MM.1S (cell line): Measurements from ENCODE around the gene PSMD6.

Experiments used
- DNase-seq: peaks from one replicate; pipeline ENCODE4 v3.0.0-alpha.2; 2015
- H2AFZ ChIP-seq: fragments of 300-600 bp; sonication (generic); 2 replicates; pipeline ENCODE4 v1.6.0; 2016; ENCODE audit warnings: antibody characterized with exemption, low read length
- H3F3A ChIP-seq: fragments of 300-600 bp; sonication (generic); 2 replicates; pipeline ENCODE4 v1.6.1; 2016; ENCODE audit warnings: mild to moderate bottlenecking, antibody characterized with exemption, low read length, moderate library complexity, mixed read lengths; ENCODE audit not compliant: insufficient read depth
- H3K27ac ChIP-seq: fragments of 300-600 bp; sonication (generic); 2 replicates; pipeline ENCODE4 v1.5.1; 2016; ENCODE audit warnings: mild to moderate bottlenecking, low read length
- H3K27me3 ChIP-seq: fragments of 300-600 bp; sonication (generic); replicated peaks from 2 replicates; pipeline ENCODE4 v1.6.0; 2016; ENCODE audit warnings: low read length; ENCODE audit not compliant: insufficient read depth
- H3K36me3 ChIP-seq: fragments of 300-600 bp; sonication (generic); replicated peaks from 2 replicates; pipeline ENCODE4 v1.6.1; 2016; ENCODE audit warnings: mild to moderate bottlenecking, low read length, mixed read lengths; ENCODE audit not compliant: insufficient read depth
- H3K4me1 ChIP-seq: fragments of 300-600 bp; sonication (generic); 2 replicates; pipeline ENCODE4 v1.6.1; 2016; ENCODE audit warnings: low read length, mixed read lengths
- H3K4me2 ChIP-seq: fragments of 300-600 bp; sonication (generic); 2 replicates; pipeline ENCODE4 v1.6.0; 2016; ENCODE audit warnings: low read depth, low read length
- H3K4me3 ChIP-seq: fragments of 300-600 bp; sonication (generic); 2 replicates; pipeline ENCODE4 v1.5.1; 2016; ENCODE audit warnings: low read length, mixed read lengths
- H3K79me2 ChIP-seq: fragments of 300-600 bp; sonication (generic); 2 replicates; pipeline ENCODE4 v1.6.1; 2016; ENCODE audit warnings: mixed run types, low read length, mixed read lengths
- H3K9ac ChIP-seq: fragments of 300-600 bp; sonication (generic); 2 replicates; pipeline ENCODE4 v1.6.1; 2016; ENCODE audit warnings: low read length, mixed read lengths
- H3K9me2 ChIP-seq: fragments of 300-600 bp; sonication (generic); replicated peaks from 2 replicates; pipeline ENCODE4 v1.6.1; 2016; ENCODE audit warnings: mild to moderate bottlenecking, low read length, mixed read lengths; ENCODE audit not compliant: insufficient read depth
- H3K9me3 ChIP-seq: fragments of 300-600 bp; sonication (generic); replicated peaks from 2 replicates; pipeline ENCODE4 v1.6.1; 2016; ENCODE audit warnings: mild to moderate bottlenecking, low read length, mixed read lengths; ENCODE audit not compliant: insufficient read depth
- H4K20me1 ChIP-seq: fragments of 300-600 bp; sonication (generic); 2 replicates; pipeline ENCODE4 v1.6.1; 2016; ENCODE audit warnings: mild to moderate bottlenecking, low read length, moderate library complexity, mixed read lengths; ENCODE audit not compliant: insufficient read depth
- EZH2 ChIP-seq: fragments of 300-600 bp; sonication (generic); optimal IDR thresholded peaks from 2 replicates; pipeline ENCODE3; 2017; ENCODE audit warnings: low read depth, mild to moderate bottlenecking, antibody characterized with exemption, low read length, mixed read lengths
- EZH2phosphoT487 ChIP-seq: fragments of 300-600 bp; sonication (generic); IDR thresholded peaks from 2 replicates; pipeline ENCODE4 v1.6.1; 2018; ENCODE audit warnings: antibody characterized with exemption, low read length
- TF ChIP-seq, protein P1 (sequence below): fragments of 300-600 bp; sonication (generic); IDR thresholded peaks from 2 replicates; pipeline ENCODE4 v1.5.1; 2016; ENCODE audit warnings: antibody characterized with exemption, low read length, mixed read lengths

The PSMD6 gene

DNA sequence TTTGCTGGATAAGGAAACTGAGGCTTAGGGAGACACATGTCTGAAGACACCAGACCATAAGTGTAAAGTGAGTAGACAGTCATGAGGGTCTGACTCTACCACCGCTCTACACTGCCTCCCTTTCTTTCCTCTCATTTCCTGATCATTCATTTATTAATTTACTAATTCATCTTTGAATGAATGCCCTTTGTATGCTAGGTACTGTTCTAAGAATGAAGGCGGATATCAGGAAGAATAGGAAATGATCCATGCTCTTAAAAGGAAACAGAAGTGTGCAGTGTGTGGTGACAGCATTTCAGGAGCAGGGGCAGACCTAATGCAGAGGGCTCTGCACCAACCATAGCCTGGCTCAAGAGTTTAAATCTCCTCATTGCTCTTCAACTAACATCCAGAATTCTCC is 31.8 kb upstream of the PSMD6 start:
- no peaks in the 10 kb centered on the region for H3K36me3 ChIP-seq
- H3K9me2 ChIP-seq, result no peaks in the 10 kb centered on the region
- H2AFZ ChIP-seq, result no peak overlapping the region
- H3K27ac ChIP-seq, result no peak overlapping the region
- no peaks in the 10 kb centered on the region for H4K20me1 ChIP-seq
- H3K9me3 ChIP-seq, result no peaks in the 10 kb centered on the region
- H3K4me3 ChIP-seq, result no peak overlapping the region
- TF ChIP-seq, protein P1, sequence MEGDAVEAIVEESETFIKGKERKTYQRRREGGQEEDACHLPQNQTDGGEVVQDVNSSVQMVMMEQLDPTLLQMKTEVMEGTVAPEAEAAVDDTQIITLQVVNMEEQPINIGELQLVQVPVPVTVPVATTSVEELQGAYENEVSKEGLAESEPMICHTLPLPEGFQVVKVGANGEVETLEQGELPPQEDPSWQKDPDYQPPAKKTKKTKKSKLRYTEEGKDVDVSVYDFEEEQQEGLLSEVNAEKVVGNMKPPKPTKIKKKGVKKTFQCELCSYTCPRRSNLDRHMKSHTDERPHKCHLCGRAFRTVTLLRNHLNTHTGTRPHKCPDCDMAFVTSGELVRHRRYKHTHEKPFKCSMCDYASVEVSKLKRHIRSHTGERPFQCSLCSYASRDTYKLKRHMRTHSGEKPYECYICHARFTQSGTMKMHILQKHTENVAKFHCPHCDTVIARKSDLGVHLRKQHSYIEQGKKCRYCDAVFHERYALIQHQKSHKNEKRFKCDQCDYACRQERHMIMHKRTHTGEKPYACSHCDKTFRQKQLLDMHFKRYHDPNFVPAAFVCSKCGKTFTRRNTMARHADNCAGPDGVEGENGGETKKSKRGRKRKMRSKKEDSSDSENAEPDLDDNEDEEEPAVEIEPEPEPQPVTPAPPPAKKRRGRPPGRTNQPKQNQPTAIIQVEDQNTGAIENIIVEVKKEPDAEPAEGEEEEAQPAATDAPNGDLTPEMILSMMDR, result no peak
- TF ChIP-seq EZH2phosphoT487, result no peak
- no peaks in the 10 kb centered on the region for H3K4me1 ChIP-seq
- no peaks in the 10 kb centered on the region for H3F3A ChIP-seq
- H3K4me2 ChIP-seq, result no peak overlapping the region
- no peak for DNase-seq
- no peak overlapping the region for H3K9ac ChIP-seq
- H3K27me3 ChIP-seq, result no peaks in the 10 kb centered on the region
- no peaks in the 10 kb centered on the region for H3K79me2 ChIP-seq

DNA sequence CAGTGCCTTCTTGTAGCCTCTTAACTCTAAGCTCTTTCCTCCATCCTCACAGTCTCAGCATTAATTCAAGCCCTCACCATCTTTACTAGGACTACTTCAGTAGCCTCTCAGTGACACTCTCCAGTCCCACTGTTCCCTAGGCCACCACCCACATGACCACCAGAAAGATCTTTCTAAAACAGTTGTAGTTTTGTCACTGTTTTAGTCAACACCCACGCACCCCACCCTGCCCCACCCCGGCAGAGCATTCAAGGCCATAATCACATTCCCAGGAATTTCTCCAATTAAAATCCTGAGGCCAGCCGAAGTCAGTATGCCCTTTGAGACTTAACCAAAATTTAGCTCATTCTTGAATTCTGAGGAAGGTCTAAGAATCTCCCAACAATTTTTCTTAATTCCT is 31.2 kb upstream of the PSMD6 start:
- Histone ChIP-seq H2AFZ (no peak overlapping the region), H3K9ac (no peak overlapping the region), H3K79me2 (no peaks in the 10 kb centered on the region), H3K4me2 (no peak overlapping the region), H3K4me3 (no peak overlapping the region), H3K9me3 (no peaks in the 10 kb centered on the region), H3K4me1 (no peaks in the 10 kb centered on the region), H3K27me3 (no peaks in the 10 kb centered on the region), H3K27ac (no peak overlapping the region), H3K9me2 (no peaks in the 10 kb centered on the region), H3F3A (no peaks in the 10 kb centered on the region), H3K36me3 (no peaks in the 10 kb centered on the region), H4K20me1 (no peaks in the 10 kb centered on the region)
- TF ChIP-seq EZH2phosphoT487 (no peak), EZH2 (no peak)
- TF ChIP-seq, protein P1, result no peak
- no peak for DNase-seq

DNA sequence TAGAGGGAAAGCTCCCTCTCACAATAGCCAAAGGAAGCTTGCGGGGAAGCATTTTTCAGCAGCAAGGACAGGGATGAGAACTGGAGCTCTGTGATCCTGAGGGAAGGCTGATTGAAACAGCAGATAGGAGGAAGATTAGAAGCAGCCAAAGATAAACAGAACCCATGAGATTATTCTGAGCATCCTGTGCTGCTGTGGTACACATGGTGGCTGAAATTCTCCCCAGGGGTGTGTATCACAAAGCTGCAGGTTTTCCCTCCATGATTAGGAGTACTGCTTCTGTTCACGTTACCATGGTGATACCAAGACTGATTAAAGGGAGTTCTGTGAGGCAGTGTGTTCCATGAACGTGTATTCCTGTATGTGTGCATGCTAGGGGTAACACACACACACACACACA is 30.3 kb upstream of the PSMD6 start:
- Histone ChIP-seq H4K20me1 (no peaks in the 10 kb centered on the region), H3K9me3 (no peaks in the 10 kb centered on the region), H3K36me3 (no peaks in the 10 kb centered on the region), H3K27ac (no peak overlapping the region), H2AFZ (no peak overlapping the region), H3F3A (no peaks in the 10 kb centered on the region), H3K4me2 (no peak overlapping the region), H3K4me3 (no peak overlapping the region), H3K9me2 (no peaks in the 10 kb centered on the region), H3K4me1 (no peaks in the 10 kb centered on the region), H3K9ac (no peak overlapping the region), H3K27me3 (no peaks in the 10 kb centered on the region), H3K79me2 (no peaks in the 10 kb centered on the region)
- TF ChIP-seq, protein P1, result no peak
- no peak for TF ChIP-seq EZH2
- no peak for TF ChIP-seq EZH2phosphoT487
- no peak for DNase-seq

DNA sequence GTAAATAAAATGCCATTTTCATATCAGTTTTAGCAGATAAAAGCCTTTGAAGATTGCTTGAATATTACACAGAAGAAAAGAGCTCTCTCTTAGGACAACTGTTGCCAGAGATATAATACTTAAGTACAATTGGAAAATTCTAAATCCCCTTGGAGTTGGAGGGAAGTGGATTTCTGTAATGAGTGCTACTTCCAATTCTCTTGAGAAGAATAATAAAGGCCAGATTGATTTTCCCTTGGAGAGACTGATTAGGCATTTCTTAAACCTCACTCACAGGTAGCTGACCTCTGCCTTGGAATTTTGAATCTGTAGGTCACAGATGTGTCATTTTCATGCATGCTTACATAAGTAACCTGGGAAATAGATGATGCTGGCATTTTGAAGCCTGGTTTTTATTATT is 29.8 kb upstream of the PSMD6 start:
- no peak for DNase-seq
- H2AFZ ChIP-seq, result no peak overlapping the region
- no peaks in the 10 kb centered on the region for H3K4me1 ChIP-seq
- H3K9ac ChIP-seq, result no peak overlapping the region
- no peak overlapping the region for H3K27ac ChIP-seq
- no peak overlapping the region for H3K4me3 ChIP-seq
- TF ChIP-seq, protein P1, result no peak
- TF ChIP-seq EZH2, result no peak
- no peak for TF ChIP-seq EZH2phosphoT487
- no peak overlapping the region for H3K4me2 ChIP-seq
- H3K27me3 ChIP-seq, result no peaks in the 10 kb centered on the region
- H3K36me3 ChIP-seq, result no peaks in the 10 kb centered on the region
- H3K79me2 ChIP-seq, result no peaks in the 10 kb centered on the region
- H3F3A ChIP-seq, result no peaks in the 10 kb centered on the region
- H3K9me2 ChIP-seq, result no peaks in the 10 kb centered on the region
- H4K20me1 ChIP-seq, result no peaks in the 10 kb centered on the region
- H3K9me3 ChIP-seq, result no peaks in the 10 kb centered on the region
